GM12873 (cell line): ENCODE results near the gene PTPRD.

Source experiments
- CTCF ChIP-seq: IDR thresholded peaks from 2 replicates; pipeline ENCODE4 v1.5.1; 2012; ENCODE audit warnings: low read depth, mild to moderate bottlenecking, moderate library complexity, low read length, control low read depth; ENCODE audit not compliant: insufficient read depth; ENCODE audit errors: missing control alignments

PTPRD gene

DNA sequence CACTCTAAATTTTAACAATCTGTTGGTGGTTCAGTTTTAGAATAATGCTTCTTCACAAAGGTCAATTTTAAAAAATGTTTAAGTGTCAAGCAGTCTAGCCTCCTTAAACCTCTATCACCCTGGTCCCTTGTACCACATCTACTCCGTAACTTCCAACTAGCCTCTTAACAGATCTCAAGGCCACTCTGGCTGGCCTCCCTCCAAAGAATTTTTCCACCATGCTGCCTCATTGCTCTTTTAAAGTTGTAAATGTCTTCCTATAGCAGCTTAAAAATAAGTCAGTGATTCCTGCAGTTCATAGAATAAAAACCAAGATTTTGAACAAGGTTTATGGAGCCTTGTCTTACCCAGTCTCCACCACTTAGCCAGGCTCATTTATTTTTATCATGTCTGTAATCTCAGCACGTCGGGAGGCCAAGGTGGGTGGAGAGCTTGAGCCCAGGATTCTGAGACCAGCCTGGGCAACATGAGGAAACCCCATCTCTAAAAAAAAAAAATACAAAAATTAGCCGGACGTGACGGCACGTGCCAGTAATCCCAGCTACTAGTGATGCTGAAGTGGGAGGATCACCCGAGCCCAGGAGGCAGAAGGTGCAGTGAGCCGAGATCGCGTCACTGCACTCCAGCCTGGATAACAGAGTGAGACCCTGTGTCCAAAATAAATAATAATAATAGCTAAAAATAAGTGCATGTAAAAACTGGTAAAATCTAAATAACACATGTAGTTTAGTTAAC, 1888.4 kb downstream of the PTPRD start:
- no peak for TF ChIP-seq CTCF

- no peak for TF ChIP-seq CTCF
Observed at GRCh38 chr9:8723195-8723594, 1889.6 kb downstream of the PTPRD start.

GRCh38 chr9:8719833-8720486, 1892.8 kb downstream of the PTPRD start:
- no peak for TF ChIP-seq CTCF

GRCh38 chr9:8718121-8718725, 1894.6 kb downstream of the PTPRD start:
- no peak for TF ChIP-seq CTCF

GRCh38 chr9:8717146-8717545, 1895.7 kb downstream of the PTPRD start:
- TF ChIP-seq CTCF: no peak

- no peak for TF ChIP-seq CTCF
Observed at GRCh38 chr9:8715788-8716187, 1897.0 kb downstream of the PTPRD start.

GRCh38 chr9:8713811-8714165, 1899.0 kb downstream of the PTPRD start:
- no peak for TF ChIP-seq CTCF
